GM06990 (cell line): ENCODE results near the gene INTS6.

Source experiments
- DNase-seq: peaks from one replicate; pipeline ENCODE4 v3.0.0-alpha.2; 2011; ENCODE audit not compliant: insufficient read length; ENCODE audit errors: extremely low read depth
- H3K27me3 ChIP-seq: replicated peaks from 2 replicates; pipeline ENCODE4 v1.6.0; 2011; ENCODE audit warnings: low read length; ENCODE audit not compliant: control insufficient read depth, insufficient read depth
- H3K36me3 ChIP-seq: 2 replicates; pipeline ENCODE4 v1.5.1; 2011; ENCODE audit warnings: low read length; ENCODE audit not compliant: control insufficient read depth, insufficient read depth
- H3K4me3 ChIP-seq: replicated peaks from 2 replicates; pipeline ENCODE4 v1.5.1; 2011; ENCODE audit warnings: low read depth, mild to moderate bottlenecking, control low read depth, low read length
- TF ChIP-seq, protein P1 (sequence below): IDR thresholded peaks from 2 replicates; pipeline ENCODE4 v1.5.1; 2011; ENCODE audit warnings: low read length, control low read depth, mild to moderate bottlenecking, inconsistent platforms; ENCODE audit not compliant: insufficient read depth, poor library complexity, severe bottlenecking

INTS6 gene

DNA sequence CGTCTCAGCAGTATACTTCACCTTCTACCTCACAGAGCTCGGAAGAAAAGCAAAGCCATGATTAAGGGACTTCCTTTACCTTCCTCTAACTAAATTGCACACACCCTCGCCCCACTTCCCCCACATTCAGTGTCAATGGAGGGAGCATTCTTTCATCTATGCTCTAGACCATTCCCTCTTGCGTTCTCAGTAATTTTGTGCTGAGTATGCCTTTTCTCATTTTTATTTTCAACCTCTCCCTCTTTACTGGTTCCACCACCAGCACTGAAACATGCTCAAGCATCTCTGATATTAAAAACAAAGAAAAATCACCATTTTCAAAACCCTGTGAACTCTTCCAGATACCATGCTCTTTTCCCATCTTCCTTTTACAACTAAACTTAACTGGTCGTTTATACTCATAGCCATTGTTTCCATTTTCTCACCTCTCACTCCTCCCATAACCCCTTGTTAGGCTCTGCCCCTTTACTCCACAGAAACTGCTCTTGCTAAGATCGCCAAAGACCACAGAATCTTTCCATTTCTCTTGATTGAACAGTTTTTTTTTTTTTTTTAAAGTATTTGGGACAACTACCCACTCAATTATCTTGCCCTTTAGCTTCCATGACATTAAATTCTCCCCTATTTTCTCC is 81.0 kb downstream of the INTS6 start:
- peaks cover 6% of the 10 kb centered on the region for H3K36me3 ChIP-seq
- DNase-seq = no peak
- H3K27me3 ChIP-seq = no peaks in the 10 kb centered on the region
- TF ChIP-seq, protein P1, sequence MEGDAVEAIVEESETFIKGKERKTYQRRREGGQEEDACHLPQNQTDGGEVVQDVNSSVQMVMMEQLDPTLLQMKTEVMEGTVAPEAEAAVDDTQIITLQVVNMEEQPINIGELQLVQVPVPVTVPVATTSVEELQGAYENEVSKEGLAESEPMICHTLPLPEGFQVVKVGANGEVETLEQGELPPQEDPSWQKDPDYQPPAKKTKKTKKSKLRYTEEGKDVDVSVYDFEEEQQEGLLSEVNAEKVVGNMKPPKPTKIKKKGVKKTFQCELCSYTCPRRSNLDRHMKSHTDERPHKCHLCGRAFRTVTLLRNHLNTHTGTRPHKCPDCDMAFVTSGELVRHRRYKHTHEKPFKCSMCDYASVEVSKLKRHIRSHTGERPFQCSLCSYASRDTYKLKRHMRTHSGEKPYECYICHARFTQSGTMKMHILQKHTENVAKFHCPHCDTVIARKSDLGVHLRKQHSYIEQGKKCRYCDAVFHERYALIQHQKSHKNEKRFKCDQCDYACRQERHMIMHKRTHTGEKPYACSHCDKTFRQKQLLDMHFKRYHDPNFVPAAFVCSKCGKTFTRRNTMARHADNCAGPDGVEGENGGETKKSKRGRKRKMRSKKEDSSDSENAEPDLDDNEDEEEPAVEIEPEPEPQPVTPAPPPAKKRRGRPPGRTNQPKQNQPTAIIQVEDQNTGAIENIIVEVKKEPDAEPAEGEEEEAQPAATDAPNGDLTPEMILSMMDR = no peak
- H3K4me3 ChIP-seq = no peak overlapping the region

DNA sequence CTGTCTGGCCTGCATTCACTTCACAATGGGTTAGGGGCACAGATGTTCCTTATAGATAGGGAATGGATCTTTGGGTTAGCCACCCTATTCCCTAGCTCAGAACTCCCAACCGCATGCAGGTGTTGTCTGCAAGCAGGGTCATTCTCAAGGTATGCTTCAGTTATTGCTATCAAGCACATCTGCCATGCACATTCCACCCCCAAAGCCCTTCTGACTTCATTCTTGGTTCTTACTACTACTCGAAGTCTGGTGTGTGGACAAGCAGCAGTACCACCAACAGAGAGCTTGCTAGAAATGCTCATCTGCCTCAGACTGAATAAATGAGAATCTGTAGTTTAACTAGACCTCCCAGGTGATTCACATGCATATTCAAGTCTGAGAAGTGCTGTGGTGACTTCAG is 82.0 kb downstream of the INTS6 start:
- Histone ChIP-seq H3K4me3 (no peak overlapping the region), H3K36me3 (peaks cover 6% of the 10 kb centered on the region), H3K27me3 (no peaks in the 10 kb centered on the region)
- no peak for DNase-seq
- TF ChIP-seq, protein P1 = no peak

DNA sequence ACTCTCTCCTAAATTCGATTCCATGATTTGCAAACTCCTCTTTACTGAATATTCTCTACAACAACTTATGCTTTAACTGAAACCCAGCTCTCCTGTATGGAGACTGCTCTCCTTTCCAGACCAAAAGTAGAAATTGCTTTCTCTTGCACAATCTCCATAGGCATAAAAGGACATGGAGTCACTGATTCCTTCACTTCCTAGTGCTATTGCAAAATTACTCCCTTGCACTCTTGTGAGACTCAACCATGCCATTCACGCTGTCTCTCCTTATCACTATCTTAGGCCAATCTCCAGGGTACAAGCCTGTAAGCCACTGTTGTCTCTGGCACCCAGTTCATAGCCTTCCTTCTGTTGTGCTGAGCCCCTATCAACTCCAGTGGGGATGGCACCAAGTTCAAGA is 82.7 kb downstream of the INTS6 start:
- H3K4me3 ChIP-seq = no peak overlapping the region
- H3K36me3 ChIP-seq = peaks cover 6% of the 10 kb centered on the region
- TF ChIP-seq, protein P1 = no peak
- no peaks in the 10 kb centered on the region for H3K27me3 ChIP-seq
- DNase-seq = no peak

DNA sequence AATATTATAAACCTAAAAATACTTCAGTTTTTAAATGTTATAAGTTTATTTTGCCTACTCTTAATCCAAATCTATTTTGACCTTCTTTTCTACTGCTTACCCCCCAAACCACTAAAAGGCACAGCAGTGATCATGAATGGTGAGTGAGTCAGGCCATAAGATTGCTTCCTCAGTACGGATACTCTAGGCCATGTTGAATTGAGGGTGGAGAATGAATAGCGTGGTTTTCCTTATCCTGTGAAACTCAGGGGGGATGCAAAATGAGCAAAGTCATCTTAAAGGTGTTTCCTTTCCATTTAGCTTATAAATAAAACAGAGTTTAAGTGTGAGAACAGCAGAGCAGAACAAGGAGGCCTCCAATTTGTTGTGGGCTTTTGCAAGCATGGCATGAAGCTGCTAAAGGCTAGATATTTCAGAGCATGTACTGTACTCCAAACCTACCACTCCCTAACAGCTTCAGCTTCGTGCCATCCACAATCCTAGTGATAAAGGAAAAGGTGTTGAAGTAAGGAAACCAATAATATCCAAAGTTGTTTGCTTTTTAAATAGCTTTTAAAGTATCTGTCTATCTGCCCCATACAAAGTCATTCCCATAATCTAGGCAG is 88.3 kb downstream of the INTS6 start:
- Histone ChIP-seq H3K36me3 (peaks cover 7% of the 10 kb centered on the region), H3K27me3 (no peaks in the 10 kb centered on the region), H3K4me3 (no peak overlapping the region)
- TF ChIP-seq, protein P1 = no peak
- no peak for DNase-seq

DNA sequence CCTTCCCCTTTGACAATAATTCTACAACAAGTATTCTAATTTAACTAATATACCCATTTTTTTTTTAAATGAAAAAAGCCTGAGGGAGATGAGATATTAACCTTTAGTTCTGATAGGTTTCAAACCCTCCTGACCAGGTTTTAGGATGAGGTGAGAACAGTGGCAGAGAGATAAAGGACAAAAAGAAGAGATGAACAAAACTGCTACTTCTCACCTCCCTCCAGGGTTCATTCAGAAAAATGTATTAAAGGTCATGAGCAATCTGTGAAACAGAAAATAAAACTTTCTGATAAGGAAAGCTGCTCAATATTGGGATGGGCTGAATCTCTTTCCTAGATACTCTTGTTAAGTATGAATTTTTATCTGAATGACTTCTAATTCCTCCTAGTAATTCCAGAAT is 89.2 kb downstream of the INTS6 start:
- Histone ChIP-seq H3K36me3 (peaks cover 7% of the 10 kb centered on the region), H3K27me3 (no peaks in the 10 kb centered on the region), H3K4me3 (no peak overlapping the region)
- TF ChIP-seq, protein P1 = no peak
- DNase-seq = no peak
